GM21825 (cell line): ENCODE measurements around the gene C10orf120.

Experiments used
- ATAC-seq: cut with Tn5 transposase; IDR thresholded peaks from one replicate; pipeline ENCODE4 v1.9.1; 2021; ENCODE audit warnings: mild to moderate bottlenecking, moderate library complexity; ENCODE audit not compliant: unreplicated experiment

C10orf120 gene

GRCh38 chr10:122703483-122704448 lies 4.1 kb upstream of the C10orf120 start:
- peak; percentile 79 for ATAC-seq

GRCh38 chr10:122702275-122702674 lies 2.6 kb upstream of the C10orf120 start:
- no peak for ATAC-seq

GRCh38 chr10:122701652-122702051 lies 2.0 kb upstream of the C10orf120 start:
- ATAC-seq = no peak

GRCh38 chr10:122696687-122697086 lies 3.0 kb downstream of the C10orf120 start:
- no peak for ATAC-seq

- ATAC-seq = no peak
Measured at GRCh38 chr10:122692744-122693143, 6.9 kb downstream of the C10orf120 start.

DNA sequence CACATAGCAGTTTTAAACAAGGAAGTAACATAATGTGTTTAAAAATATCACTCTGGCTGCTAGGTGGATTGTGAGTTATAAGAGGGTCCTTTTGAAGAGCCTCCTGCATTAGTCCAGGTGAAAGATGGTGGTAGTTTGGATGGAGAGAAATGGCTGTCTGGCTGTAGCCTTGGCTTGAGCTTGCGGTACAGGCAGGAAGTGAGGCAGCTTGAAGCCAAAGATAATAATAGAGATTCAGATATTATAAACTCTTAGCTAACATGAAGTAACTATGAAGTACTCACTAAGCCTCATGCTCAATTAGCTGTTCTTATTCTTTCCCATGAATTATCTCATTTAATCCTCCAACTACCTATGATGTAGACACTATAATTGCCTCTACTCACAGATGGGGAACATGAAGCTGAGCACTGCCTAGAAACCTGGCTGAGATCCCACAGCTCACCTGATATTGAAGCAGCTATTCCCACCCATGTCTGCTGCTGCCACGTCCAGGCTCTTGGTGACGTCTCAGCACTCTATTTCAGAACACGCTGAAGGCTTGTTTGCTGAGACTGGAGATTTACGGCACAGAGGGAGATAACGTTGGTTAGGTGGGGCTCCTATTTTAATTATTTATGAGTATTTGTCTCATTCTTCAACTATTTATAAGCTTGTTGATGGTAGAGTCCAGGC lies 10.4 kb downstream of the C10orf120 start:
- ATAC-seq = no peak

GRCh38 chr10:122688293-122688989 lies 11.2 kb downstream of the C10orf120 start:
- no peak for ATAC-seq

GRCh38 chr10:122682522-122682921 lies 17.1 kb downstream of the C10orf120 start:
- no peak for ATAC-seq

GRCh38 chr10:122678266-122678665 lies 21.4 kb downstream of the C10orf120 start:
- no peak for ATAC-seq

DNA sequence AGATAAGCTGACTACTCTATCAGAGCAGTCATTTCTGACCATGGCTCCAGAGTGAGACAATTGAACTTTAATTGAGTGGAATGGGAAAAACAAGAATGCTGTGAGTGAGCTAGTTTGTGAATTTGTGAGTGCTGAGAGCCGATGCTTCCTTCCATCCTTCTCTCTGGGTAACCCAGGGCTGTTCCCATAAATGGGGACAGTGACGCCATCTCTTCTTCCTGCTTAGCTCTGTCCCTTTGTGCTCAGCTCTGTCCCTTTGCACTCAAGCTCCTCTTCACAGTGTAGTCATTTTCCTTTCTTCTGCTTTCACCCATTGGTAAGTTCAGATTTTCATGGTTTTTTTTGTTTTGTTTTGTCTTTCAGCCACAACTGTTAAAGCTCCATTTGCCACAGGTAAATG lies 24.4 kb downstream of the C10orf120 start:
- ATAC-seq = no peak

GRCh38 chr10:122674781-122675180 lies 24.9 kb downstream of the C10orf120 start:
- ATAC-seq = no peak

GRCh38 chr10:122673731-122674130 lies 25.9 kb downstream of the C10orf120 start:
- ATAC-seq = no peak

DNA sequence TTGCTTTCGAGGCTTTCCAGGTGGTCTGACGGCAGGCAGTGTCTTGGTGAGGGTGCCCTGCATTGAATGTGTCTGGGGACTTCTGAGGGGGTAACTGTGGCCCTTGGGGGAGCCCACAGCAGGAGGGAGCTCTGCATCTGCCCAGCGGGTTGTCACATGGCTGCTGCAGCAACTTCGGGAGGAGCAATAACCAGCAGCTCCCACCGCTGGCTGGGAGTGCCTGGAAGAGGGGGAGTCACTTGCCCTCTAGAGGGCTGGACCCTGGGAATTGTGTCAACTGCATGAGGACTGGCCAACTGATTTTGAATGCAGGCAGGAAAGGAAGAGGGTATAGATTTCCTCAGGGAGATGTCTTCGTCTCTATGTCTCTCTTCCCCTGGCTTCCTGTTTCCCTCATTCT lies 26.4 kb downstream of the C10orf120 start:
- ATAC-seq = no peak

DNA sequence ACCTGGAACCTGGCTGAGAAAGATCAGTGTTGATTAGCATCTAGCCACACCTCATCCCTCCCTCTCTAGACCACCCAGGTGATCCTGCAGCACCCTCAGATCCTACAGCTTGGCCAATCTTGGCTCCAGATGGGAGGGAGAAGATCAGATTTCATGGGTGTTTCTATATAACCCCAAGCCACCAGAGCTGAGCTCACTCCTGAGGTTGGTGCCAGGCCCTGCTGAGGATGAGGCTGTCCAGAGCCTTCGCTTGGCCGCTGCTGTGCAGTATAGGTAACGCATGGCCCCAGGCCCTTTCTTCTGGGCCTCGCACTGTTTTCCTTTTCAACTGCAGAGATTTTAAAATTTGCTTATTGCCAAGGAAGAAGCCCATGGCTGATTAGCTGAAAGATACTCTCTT lies 27.0 kb downstream of the C10orf120 start:
- no peak for ATAC-seq

- ATAC-seq = no peak
Measured at GRCh38 chr10:122671355-122671754, 28.3 kb downstream of the C10orf120 start.

- no peak for ATAC-seq
Measured at GRCh38 chr10:122669842-122670241, 29.8 kb downstream of the C10orf120 start.

DNA sequence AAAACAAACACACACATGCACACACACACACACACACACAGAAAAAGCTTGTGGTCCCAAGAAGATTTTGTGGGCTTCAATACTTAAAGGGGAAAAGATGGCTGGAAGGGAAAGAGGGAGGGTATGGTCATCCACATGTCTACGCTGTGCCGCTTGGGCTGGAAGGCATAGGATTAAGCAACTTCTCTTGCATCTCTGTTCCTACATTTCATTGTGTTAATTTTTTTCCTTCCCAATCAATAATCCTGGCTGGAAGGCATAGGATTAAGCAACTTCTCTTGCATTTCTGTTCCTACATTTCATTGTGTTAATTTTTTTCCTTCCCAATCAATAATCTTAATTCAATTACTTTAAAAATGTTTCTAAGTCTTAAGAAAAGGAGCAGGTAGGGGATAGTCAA lies 30.6 kb downstream of the C10orf120 start:
- no peak for ATAC-seq

DNA sequence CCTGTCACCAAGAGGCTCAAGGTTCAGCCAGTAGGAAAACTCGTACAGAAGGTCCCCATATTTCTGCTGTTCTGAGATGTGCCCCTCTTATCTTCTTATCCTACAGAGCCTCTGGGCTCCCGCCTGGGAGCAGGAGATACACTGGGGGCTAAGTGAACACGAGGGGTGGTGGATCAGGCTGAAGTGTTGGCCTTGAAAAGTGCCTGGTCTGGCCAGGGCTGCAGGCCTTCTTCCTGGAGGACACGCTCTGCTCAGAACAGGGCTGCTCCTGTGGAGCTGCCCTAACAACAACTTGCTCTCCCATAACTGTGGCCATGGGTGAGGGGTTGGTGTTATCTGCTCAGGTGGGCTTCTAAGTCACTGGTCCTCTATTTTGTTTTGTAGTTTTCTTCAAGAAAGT lies 33.7 kb downstream of the C10orf120 start:
- ATAC-seq = no peak

DNA sequence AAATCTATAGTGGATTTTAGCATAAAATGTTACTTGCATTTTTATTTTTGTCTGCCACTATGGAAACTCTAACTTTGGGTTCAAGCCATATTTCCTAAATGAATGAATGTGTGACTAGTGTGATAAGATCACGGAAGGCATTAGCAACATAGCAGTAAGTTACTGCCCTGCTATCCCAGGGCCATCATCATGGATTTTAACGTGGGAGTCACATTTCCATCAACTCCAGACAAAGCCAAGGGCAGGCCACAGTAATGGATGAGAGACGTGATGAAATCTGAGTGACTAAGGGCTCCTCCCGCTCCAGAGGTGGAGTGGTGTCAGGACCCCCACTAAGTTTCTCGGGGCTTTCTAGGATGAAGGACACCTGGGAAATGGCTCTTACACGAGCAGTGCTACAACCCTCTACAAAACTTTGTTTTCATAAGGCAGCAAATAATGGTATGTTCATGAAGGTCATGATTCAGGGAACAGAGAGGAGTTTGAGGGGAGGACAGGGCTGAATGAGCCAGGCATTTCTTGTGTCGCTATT lies 34.3 kb downstream of the C10orf120 start:
- ATAC-seq = no peak

GRCh38 chr10:122664501-122664900 lies 35.1 kb downstream of the C10orf120 start:
- no peak for ATAC-seq

- no peak for ATAC-seq
Measured at GRCh38 chr10:122663516-122664130, 36.0 kb downstream of the C10orf120 start.
